ENCODE data around the gene SF3B5.
"Not testable (repeated sequence)": the region's sequence is repeated elsewhere in the genome, so short reads cannot be mapped to it uniquely, and the experiment has no call there.

The SF3B5 gene

GRCh38 chr6:144104488-144104887 lies 9.1 kb upstream of the SF3B5 start:
- DNase-seq = no peak

- no peak for DNase-seq
These were observed 7.7 kb upstream of the SF3B5 start for GRCh38 chr6:144103026-144103563.

- DNase-seq = peak; percentile 8 to 51
These were observed 3.6 kb upstream of the SF3B5 start for GRCh38 chr6:144098993-144099392.

GRCh38 chr6:144094731-144095133 lies 641 bp downstream of the SF3B5 start:
- peak in 1 of 2 experiments; percentile 39 for DNase-seq

- DNase-seq = no peak
These were observed 1.7 kb downstream of the SF3B5 start for GRCh38 chr6:144093658-144094057.

- DNase-seq = no peak
These were observed 2.1 kb downstream of the SF3B5 start for GRCh38 chr6:144093236-144093635.

- no peak for DNase-seq
These were observed 5.0 kb downstream of the SF3B5 start for GRCh38 chr6:144090384-144090783.

- no peak for DNase-seq
These were observed 7.5 kb downstream of the SF3B5 start for GRCh38 chr6:144087789-144088426.

GRCh38 chr6:144086959-144087358 lies 8.4 kb downstream of the SF3B5 start:
- DNase-seq = no peak

GRCh38 chr6:144083172-144083571 lies 12.2 kb downstream of the SF3B5 start:
- DNase-seq = no peak

GRCh38 chr6:144082412-144082811 lies 13.0 kb downstream of the SF3B5 start:
- DNase-seq = not testable (repeated sequence)

- DNase-seq = no peak
These were observed 17.5 kb downstream of the SF3B5 start for GRCh38 chr6:144077871-144078270.

- no peak for DNase-seq
These were observed 19.5 kb downstream of the SF3B5 start for GRCh38 chr6:144075875-144076274.

- DNase-seq = no peak
These were observed 20.2 kb downstream of the SF3B5 start for GRCh38 chr6:144075187-144075586.

GRCh38 chr6:144073024-144073423 lies 22.3 kb downstream of the SF3B5 start:
- no peak for DNase-seq

GRCh38 chr6:144069506-144069905 lies 25.9 kb downstream of the SF3B5 start:
- no peak for DNase-seq

- DNase-seq = no peak
These were observed 26.6 kb downstream of the SF3B5 start for GRCh38 chr6:144068794-144069193.

- no peak for DNase-seq
These were observed 28.5 kb downstream of the SF3B5 start for GRCh38 chr6:144066741-144067484.

GRCh38 chr6:144066255-144066654 lies 29.1 kb downstream of the SF3B5 start:
- no peak for DNase-seq

- no peak for DNase-seq
These were observed 30.1 kb downstream of the SF3B5 start for GRCh38 chr6:144065213-144065660.

- peak; percentile 81 to 92 for DNase-seq
These were observed 30.8 kb downstream of the SF3B5 start for GRCh38 chr6:144064402-144065212.

- peak; percentile 78 to 93 for DNase-seq
These were observed 31.5 kb downstream of the SF3B5 start for GRCh38 chr6:144063744-144064401.

GRCh38 chr6:144063246-144063743 lies 32.1 kb downstream of the SF3B5 start:
- DNase-seq = peak; percentile 73 to 84

Data from NCI-H524 (cell line).